Measurements from ENCODE around the gene GLI2. TPM values are rescaled to one million over a fixed set of nuclear protein-coding genes. Genes with fewer than 3 reads are reported as not detected.

Gene GLI2
- total RNA-seq, 1 experiment from 2014 or later, result 3.4 TPM

DNA sequence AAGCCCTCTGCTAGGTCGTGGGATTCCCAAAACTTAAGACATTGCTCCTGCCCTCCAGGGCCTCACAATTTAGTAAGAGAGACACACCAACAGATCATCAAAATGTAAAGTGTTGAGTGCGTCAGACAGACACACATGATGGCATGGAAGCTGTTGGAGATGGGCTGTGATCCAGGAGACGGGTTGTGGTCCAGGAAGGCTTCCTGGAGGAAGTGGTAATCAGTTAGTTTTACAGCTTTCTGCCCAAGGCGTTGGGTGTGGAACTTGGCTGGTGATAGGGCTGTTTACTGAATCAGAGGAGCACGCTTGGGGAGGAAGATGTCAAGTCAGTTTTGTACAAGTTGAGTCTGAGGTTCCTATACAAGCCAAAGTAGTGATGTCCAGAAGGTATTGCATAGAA is 24.0 kb upstream of the GLI2 start:
- H3K27me3 ChIP-seq (ENCODE audit: insufficient read depth, low read length), result no peaks in the 10 kb centered on the region
- H3K36me3 ChIP-seq (ENCODE audit: control insufficient read depth in 1 of 2, insufficient read depth in 2 of 2, low read length in 2 of 2), result no peaks in the 10 kb centered on the region
- no peak for TF ChIP-seq RAD21 (IDR thresholded peaks at IDR 0.05; ENCODE audit: low read depth)
- TF ChIP-seq ZFX (IDR thresholded peaks at IDR 0.05), result no peak
- peaks cover 5 to 10% of the 10 kb centered on the region in 2 experiments; a peak in 3 of 4 replicates for H3K4me1 ChIP-seq (ENCODE audit: control insufficient read depth in 1 of 2, insufficient read depth in 2 of 2, low read length in 2 of 2)
- no peak overlapping the region for H2AFZ ChIP-seq (ENCODE audit: low read depth, low read length, poor library complexity, severe bottlenecking)
- H4K20me1 ChIP-seq (ENCODE audit: insufficient read depth), result no peaks in the 10 kb centered on the region
- no peak overlapping the region for H3K4me3 ChIP-seq (replicated peaks in 1 of 2; ENCODE audit: low read depth in 1 of 2, low read length in 2 of 2)
- DNase-seq (ENCODE audit: low read depth, low spot score) (no peak), ATAC-seq (no peak)
- ChIA-PET CTCF (no interaction called here), POLR2A (no interaction called here), RAD21 (ENCODE audit: low non-redundant PET in 1 of 2, low total read pairs in 2 of 2, uncharacterized antibody in 2 of 2, unreplicated experiment in 2 of 2) (no interaction called here)
- BruUV-seq (replicated peaks), result no TSS peak
- H3K4me2 ChIP-seq (ENCODE audit: low read length), result no peak overlapping the region
- H3K79me2 ChIP-seq (ENCODE audit: insufficient read depth, low read length), result no peaks in the 10 kb centered on the region
- H3K9ac ChIP-seq (ENCODE audit: low read length), result no peak overlapping the region
- no peak overlapping the region for H3K27ac ChIP-seq (ENCODE audit: low read depth, low read length)
- intact Hi-C loops (cut with micrococcal nuclease), result no loop called here
- H3K9me3 ChIP-seq (ENCODE audit: control insufficient read depth in 1 of 2, insufficient read depth in 1 of 2, low read depth in 1 of 2, low read length in 2 of 2), result no peaks in the 10 kb centered on the region
- H3K9me2 ChIP-seq (ENCODE audit: insufficient read depth), result no peaks in the 10 kb centered on the region

DNA sequence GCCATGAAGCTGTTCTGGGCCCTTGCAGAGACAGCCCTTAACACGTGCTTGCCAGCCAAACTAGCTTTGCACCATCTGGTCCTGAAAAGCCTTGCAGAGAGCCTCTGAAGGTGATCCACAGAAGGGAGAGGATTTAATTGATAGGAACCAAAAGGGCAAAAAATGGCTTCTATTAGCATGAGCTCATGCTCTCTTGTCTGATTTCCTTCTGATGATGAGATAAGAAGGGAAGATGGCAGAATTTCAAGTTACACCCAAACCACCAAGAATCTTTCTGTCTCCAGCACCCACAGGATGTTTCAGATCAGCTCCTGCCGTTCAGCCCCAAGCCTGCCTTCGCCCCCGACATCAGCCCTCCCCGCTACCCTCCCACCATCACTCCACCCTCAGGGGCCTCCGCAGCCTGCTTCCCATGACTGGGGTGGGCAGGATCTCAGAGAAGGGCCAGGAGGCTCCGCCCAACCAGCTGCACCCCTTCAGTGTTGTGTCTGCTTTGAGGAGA is 23.4 kb upstream of the GLI2 start:
- BruUV-seq (replicated peaks), result no TSS peak
- intact Hi-C loops (cut with micrococcal nuclease), result no loop called here
- ChIA-PET POLR2A (no interaction called here), RAD21 (ENCODE audit: low non-redundant PET in 1 of 2, low total read pairs in 2 of 2, uncharacterized antibody in 2 of 2, unreplicated experiment in 2 of 2) (interaction anchor here in 1 of 2 experiments (0.6 kb wide), 1 partner anchor 152 kb away, joined by 3 read pairs; no protein-coding TSS in a partner anchor), CTCF (no interaction called here)
- no peak overlapping the region for H3K9ac ChIP-seq (ENCODE audit: low read length)
- H3K4me3 ChIP-seq (replicated peaks in 1 of 2; ENCODE audit: low read depth in 1 of 2, low read length in 2 of 2), result no peak overlapping the region
- H2AFZ ChIP-seq (ENCODE audit: low read depth, low read length, poor library complexity, severe bottlenecking), result no peak overlapping the region
- no peaks in the 10 kb centered on the region for H3K9me2 ChIP-seq (ENCODE audit: insufficient read depth)
- H3K79me2 ChIP-seq (ENCODE audit: insufficient read depth, low read length), result no peaks in the 10 kb centered on the region
- DNase-seq (ENCODE audit: low read depth, low spot score) (no peak), ATAC-seq (no peak)
- no peaks in the 10 kb centered on the region for H4K20me1 ChIP-seq (ENCODE audit: insufficient read depth)
- H3K36me3 ChIP-seq (ENCODE audit: control insufficient read depth in 1 of 2, insufficient read depth in 2 of 2, low read length in 2 of 2), result no peaks in the 10 kb centered on the region
- no peaks in the 10 kb centered on the region for H3K27me3 ChIP-seq (ENCODE audit: insufficient read depth, low read length)
- H3K27ac ChIP-seq (ENCODE audit: low read depth, low read length), result no peak overlapping the region
- no peak overlapping the region for H3K4me2 ChIP-seq (ENCODE audit: low read length)
- H3K4me1 ChIP-seq (ENCODE audit: control insufficient read depth in 1 of 2, insufficient read depth in 2 of 2, low read length in 2 of 2), result peaks cover 5 to 10% of the 10 kb centered on the region in 2 experiments; a peak in 3 of 4 replicates
- TF ChIP-seq SRF (IDR thresholded peaks at IDR 0.05; ENCODE audit: low read depth) (no peak), ZNF274 (IDR thresholded peaks at IDR 0.05; ENCODE audit: low read depth, low read length) (no peak), EGR1 (IDR thresholded peaks at IDR 0.05; ENCODE audit: low read depth) (no peak), ZFX (IDR thresholded peaks at IDR 0.05) (no peak), EZH2phosphoT487 (IDR thresholded peaks at IDR 0.05; ENCODE audit: borderline replicate concordance) (no peak)
- H3K9me3 ChIP-seq (ENCODE audit: control insufficient read depth in 1 of 2, insufficient read depth in 1 of 2, low read depth in 1 of 2, low read length in 2 of 2), result no peaks in the 10 kb centered on the region

Data from HCT116 (cell line).